ENCODE results near the gene EPAS1. TPM values are rescaled to one million over a fixed set of nuclear protein-coding genes. Genes with fewer than 3 reads are reported as not detected.

EPAS1 gene
- total and polyA plus RNA-seq, 8 donors, result 35.6 to 165 (median 76.0) TPM

DNA sequence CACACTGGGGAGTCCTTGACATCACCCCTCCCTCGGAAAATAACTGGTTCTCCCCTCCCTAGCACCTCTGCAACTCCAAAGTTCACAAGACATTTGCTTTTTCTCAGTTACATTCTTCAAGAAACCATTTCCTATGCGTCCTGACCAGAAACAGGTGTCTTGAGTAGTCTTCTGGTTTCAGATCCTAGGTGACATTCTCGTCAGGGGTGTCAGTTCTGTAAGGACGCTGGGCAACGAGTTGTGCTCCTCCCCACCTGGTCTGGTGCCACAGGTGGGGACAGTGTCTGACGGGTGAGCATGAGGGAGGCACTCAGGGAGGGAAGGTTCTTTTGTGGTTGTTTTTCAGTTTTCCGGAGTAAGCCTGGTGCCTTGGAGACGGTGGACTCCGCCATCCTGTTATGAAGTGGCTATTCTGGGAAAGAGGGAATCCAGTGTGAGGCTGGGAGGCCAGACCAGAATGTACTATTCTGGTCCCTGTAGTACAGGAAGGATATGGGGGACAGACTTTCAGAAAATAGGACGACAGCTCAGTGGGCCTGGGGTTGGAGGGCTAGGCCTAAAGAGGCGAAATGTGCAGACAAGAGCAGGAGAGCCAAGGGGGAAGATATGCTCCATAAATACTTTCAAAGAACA lies 50.6 kb downstream of the EPAS1 start:
- Histone ChIP-seq H3K4me1 (no peaks in the 10 kb centered on the region), H3K27me3 (no peaks in the 10 kb centered on the region), H3K27ac (no peak overlapping the region), H3K9me3 (no peaks in the 10 kb centered on the region), H3K36me3 (peaks cover 0 to 52% (median 7%) of the 10 kb centered on the region in 3 donors), H3K4me3 (no peak overlapping the region)
- TF ChIP-seq, protein P1, sequence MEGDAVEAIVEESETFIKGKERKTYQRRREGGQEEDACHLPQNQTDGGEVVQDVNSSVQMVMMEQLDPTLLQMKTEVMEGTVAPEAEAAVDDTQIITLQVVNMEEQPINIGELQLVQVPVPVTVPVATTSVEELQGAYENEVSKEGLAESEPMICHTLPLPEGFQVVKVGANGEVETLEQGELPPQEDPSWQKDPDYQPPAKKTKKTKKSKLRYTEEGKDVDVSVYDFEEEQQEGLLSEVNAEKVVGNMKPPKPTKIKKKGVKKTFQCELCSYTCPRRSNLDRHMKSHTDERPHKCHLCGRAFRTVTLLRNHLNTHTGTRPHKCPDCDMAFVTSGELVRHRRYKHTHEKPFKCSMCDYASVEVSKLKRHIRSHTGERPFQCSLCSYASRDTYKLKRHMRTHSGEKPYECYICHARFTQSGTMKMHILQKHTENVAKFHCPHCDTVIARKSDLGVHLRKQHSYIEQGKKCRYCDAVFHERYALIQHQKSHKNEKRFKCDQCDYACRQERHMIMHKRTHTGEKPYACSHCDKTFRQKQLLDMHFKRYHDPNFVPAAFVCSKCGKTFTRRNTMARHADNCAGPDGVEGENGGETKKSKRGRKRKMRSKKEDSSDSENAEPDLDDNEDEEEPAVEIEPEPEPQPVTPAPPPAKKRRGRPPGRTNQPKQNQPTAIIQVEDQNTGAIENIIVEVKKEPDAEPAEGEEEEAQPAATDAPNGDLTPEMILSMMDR (IDR thresholded peaks at IDR 0.05), result no peak
- ATAC-seq (no peak), FAIRE-seq (no peak), DNase-seq (no peak)
- 80 to 82% methylated on average over 11 of the region's 11 CpGs for WGBS, 2 donors
- intact Hi-C loops (cut with DNase I), result no loop called here

GRCh38 chr2:46349115-46349547 lies 51.9 kb downstream of the EPAS1 start:
- peaks cover 0 to 52% (median 7%) of the 10 kb centered on the region in 3 donors for H3K36me3 ChIP-seq
- no peaks in the 10 kb centered on the region for H3K9me3 ChIP-seq
- no peaks in the 10 kb centered on the region for H3K27me3 ChIP-seq
- ATAC-seq, result no peak
- no peak for DNase-seq
- TF ChIP-seq, protein P1 (IDR thresholded peaks at IDR 0.05), result no peak
- no peak for FAIRE-seq
- 77 to 78% methylated on average over 6 of the region's 6 CpGs for WGBS, 2 donors
- no peak overlapping the region for H3K4me3 ChIP-seq
- intact Hi-C loops (cut with DNase I), result no loop called here
- no peaks in the 10 kb centered on the region for H3K4me1 ChIP-seq
- no peak overlapping the region for H3K27ac ChIP-seq

DNA sequence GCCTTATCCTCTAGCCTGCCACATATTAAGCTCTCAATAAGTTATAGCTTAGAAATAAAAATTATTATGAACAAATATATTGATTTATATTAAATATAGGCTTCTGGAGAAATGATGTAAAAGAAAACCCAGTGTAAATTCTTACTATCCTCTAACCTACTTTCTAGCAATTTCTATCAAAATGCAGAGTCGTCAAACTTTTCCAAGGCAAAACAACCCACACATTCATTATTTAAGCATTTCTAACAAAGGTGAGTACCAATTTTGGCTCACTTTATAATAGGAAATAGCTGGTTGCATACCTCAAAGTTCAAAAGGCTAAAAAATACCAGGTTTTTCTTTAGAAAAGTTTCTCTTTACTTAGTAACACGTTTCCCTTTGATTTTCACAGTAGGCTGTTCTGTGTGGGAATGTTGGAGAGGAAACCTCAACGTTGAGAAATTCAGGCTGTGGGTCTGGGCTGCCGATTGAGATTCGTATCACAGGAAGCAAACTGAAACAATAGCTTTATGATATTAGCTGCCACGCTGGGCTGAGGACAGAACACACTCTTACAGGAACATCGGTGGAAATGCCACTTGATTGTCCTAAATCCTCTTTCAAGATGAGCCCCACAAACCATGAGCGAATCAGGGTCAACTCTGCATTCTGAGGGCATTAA lies 53.0 kb downstream of the EPAS1 start:
- intact Hi-C loops (cut with DNase I), result no loop called here
- Histone ChIP-seq H3K27me3 (no peaks in the 10 kb centered on the region), H3K27ac (no peak overlapping the region), H3K4me1 (no peaks in the 10 kb centered on the region), H3K9me3 (no peaks in the 10 kb centered on the region), H3K4me3 (no peak overlapping the region), H3K36me3 (peaks cover 0 to 52% (median 7%) of the 10 kb centered on the region in 3 donors)
- no peak for ATAC-seq
- TF ChIP-seq, protein P1 (IDR thresholded peaks at IDR 0.05), result no peak
- no peak for DNase-seq
- 63 to 77% methylated on average over 8 of the region's 8 CpGs for WGBS, 2 donors
- no peak for FAIRE-seq

- DNase-seq (no peak), FAIRE-seq (no peak), ATAC-seq (no peak)
- TF ChIP-seq, protein P1 (IDR thresholded peaks at IDR 0.05), result no peak
- H3K36me3 ChIP-seq, result peaks cover 0 to 59% (median 9%) of the 10 kb centered on the region in 3 donors
- intact Hi-C loops (cut with DNase I), result no loop called here
- no peaks in the 10 kb centered on the region for H3K27me3 ChIP-seq
- H3K4me1 ChIP-seq, result no peaks in the 10 kb centered on the region
- H3K9me3 ChIP-seq, result no peaks in the 10 kb centered on the region
- WGBS, 2 donors, result 70 to 84% methylated on average over 5 of the region's 5 CpGs
- no peak overlapping the region for H3K4me3 ChIP-seq
- no peak overlapping the region for H3K27ac ChIP-seq
Measured at GRCh38 chr2:46351098-46351749, 54.0 kb downstream of the EPAS1 start.
